Lung (tissue), 12 donors: ENCODE results near the gene ARL16. TPM values are rescaled to one million over a fixed set of nuclear protein-coding genes. Genes with fewer than 3 reads are reported as not detected.

Source experiments
- ATAC-seq: fragments of 200-7000 bp; cut with Tn5 transposase; one replicate; pipeline ENCODE4 v1.9.1; 2020; ENCODE audit warnings: moderate number of reproducible peaks; ENCODE audit not compliant: insufficient read depth, low FRiP score
- DNase-seq, 3 donors: peaks; one replicate each; pipeline ENCODE4 v3.0.0-alpha.2; 2013 to 2017
- H3K27ac ChIP-seq, 2 donors: one replicate each; pipeline ENCODE4 v1.5.1; 2013; ENCODE audit warnings: mild to moderate bottlenecking in 2 of 2, moderate library complexity in 2 of 2, control low read depth in 1 of 2, inconsistent platforms in 1 of 2, low read depth in 1 of 2, low read length in 1 of 2
- H3K27me3 ChIP-seq, 3 donors: one replicate each; pipeline ENCODE4 v1.5.1; 2013; ENCODE audit warnings: low read length in 2 of 3; ENCODE audit not compliant: control insufficient read depth in 3 of 3, insufficient read depth in 3 of 3
- H3K36me3 ChIP-seq, 4 donors: one replicate each; pipeline ENCODE4 v1.5.1; 2013; ENCODE audit warnings: low read length in 4 of 4, mild to moderate bottlenecking in 1 of 4, moderate library complexity in 1 of 4; ENCODE audit not compliant: control insufficient read depth in 4 of 4, insufficient read depth in 4 of 4
- H3K4me1 ChIP-seq, 5 donors: one replicate each; pipeline ENCODE4 v1.5.1; 2013; ENCODE audit warnings: low read length in 5 of 5, mild to moderate bottlenecking in 2 of 5, moderate library complexity in 1 of 5; ENCODE audit not compliant: control insufficient read depth in 5 of 5, insufficient read depth in 5 of 5
- H3K4me3 ChIP-seq: one replicate; pipeline ENCODE4 v1.5.1; 2013; ENCODE audit warnings: mild to moderate bottlenecking, control low read depth, moderate library complexity
- H3K9ac ChIP-seq, 2 donors: one replicate each; pipeline ENCODE4 v1.5.1; 2013; ENCODE audit warnings: low read length in 2 of 2, control low read depth in 1 of 2; ENCODE audit not compliant: insufficient read depth in 1 of 2
- H3K9me3 ChIP-seq, 4 donors: one replicate each; pipeline ENCODE4 v1.5.1; 2013; ENCODE audit warnings: low read length in 3 of 4, mild to moderate bottlenecking in 1 of 4, moderate library complexity in 1 of 4; ENCODE audit not compliant: control insufficient read depth in 4 of 4, insufficient read depth in 3 of 4
- CTCF ChIP-seq: IDR thresholded peaks from 2 replicates; pipeline ENCODE4 v1.5.1; 2012; ENCODE audit warnings: mild to moderate bottlenecking; ENCODE audit errors: control extremely low read depth, extremely low read depth
- WGBS, 2 donors: extraction: QIAGEN DNeasy Blood & Tissue Kit; methylation state at CpG; one replicate each; pipeline ENCODE4 v1.1.7; 2013; 5-methylcytosine and 5-hydroxymethylcytosine counted together
- polyA plus RNA-seq, 2 donors: library from polyadenylated mRNA; stranded (reverse); fragments of 200-250 nt; gene quantifications; one replicate each; pipeline ENCODE4 v1.2.1, GENCODE V29; 2013
- total RNA-seq, 2 donors: library from RNA; depleted of rRNA in 1 of 2; stranded (reverse); fragments of >200 nt in 1 of 2; gene quantifications; one replicate each; pipeline ENCODE4 v1.2.1, GENCODE V29; 2014 to 2021
- donor health status: control.
- donor health status: control.
- donor health status: Bipolar disorder and iron deficiency.
- donor health status: healthy.
- donor health status: DM: yes; HTN: yes; CAD: no.

ARL16 gene
- total and polyA plus RNA-seq, 4 donors, result 27.4 to 59.5 (median 29.8) TPM

DNA sequence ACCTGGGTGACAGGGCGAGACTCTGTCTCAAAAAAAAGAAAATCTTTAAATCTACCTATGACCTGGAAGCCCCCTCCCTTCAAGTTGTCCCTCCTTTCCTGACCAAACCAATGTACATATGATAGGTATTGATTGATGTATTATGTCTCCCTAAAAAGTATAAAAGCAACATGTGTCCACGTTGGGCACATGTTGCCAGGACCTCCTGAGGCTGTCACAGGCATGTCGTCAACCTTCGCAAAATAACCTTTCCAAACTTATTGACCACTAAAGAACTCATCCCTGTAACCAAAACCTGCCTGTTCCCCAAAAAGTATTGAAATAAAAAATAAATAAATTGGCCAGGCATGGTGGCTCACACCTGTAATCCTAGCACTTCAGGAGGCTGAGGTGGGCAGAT lies 21.6 kb downstream of the ARL16 start:
- Histone ChIP-seq H3K27me3 (no peaks in the 10 kb centered on the region), H3K36me3 (peaks cover 0 to 3% (median 0%) of the 10 kb centered on the region in 4 donors), H3K9me3 (no peaks in the 10 kb centered on the region), H3K4me3 (no peak overlapping the region), H3K4me1 (peaks cover 0 to 10% (median 0%) of the 10 kb centered on the region in 5 donors), H3K9ac (no peak overlapping the region), H3K27ac (no peak overlapping the region)
- no peak for DNase-seq
- TF ChIP-seq CTCF, result no peak
- ATAC-seq, result no peak
- WGBS, 2 donors, result 94 to 97% methylated on average over 4 of the region's 4 CpGs

- Histone ChIP-seq H3K27me3 (no peaks in the 10 kb centered on the region), H3K9me3 (no peaks in the 10 kb centered on the region), H3K36me3 (peaks cover 0 to 3% (median 0%) of the 10 kb centered on the region in 4 donors), H3K4me3 (no peak overlapping the region), H3K27ac (no peak overlapping the region), H3K9ac (no peak overlapping the region), H3K4me1 (peaks cover 0 to 5% (median 0%) of the 10 kb centered on the region in 5 donors)
- ATAC-seq (no peak), DNase-seq (no peak)
- no peak for TF ChIP-seq CTCF
- whole genome bisulfite sequencing, 2 donors, result 90 to 95% methylated on average over 9 of the region's 9 CpGs
Observed at GRCh38 chr17:81660441-81660840, 23.2 kb downstream of the ARL16 start.

DNA sequence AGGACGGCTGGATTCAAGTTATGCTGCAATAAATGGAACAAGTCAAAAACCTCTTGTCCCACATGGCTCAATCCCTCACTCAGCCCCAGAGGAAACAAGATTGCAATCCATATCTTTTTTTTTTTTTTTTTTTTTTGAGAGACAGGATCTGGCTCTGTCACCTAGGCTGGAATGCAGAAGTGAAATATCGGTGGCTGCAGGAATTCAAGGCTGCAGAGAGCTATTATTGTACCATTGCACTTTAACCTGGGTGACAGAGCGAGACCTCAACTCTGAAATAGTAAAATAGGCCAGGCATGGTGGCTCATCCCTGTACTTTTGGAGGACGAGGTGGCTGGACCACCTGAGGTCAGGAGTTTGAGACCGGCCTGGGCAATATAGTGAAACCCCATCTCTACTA lies 24.6 kb downstream of the ARL16 start:
- no peaks in the 10 kb centered on the region for H3K9me3 ChIP-seq
- no peak overlapping the region for H3K4me3 ChIP-seq
- 72 to 76% methylated on average over 5 of the region's 5 CpGs for WGBS, 2 donors
- no peaks in the 10 kb centered on the region for H3K36me3 ChIP-seq
- H3K9ac ChIP-seq, result no peak overlapping the region
- no peaks in the 10 kb centered on the region for H3K4me1 ChIP-seq
- H3K27ac ChIP-seq, result peak overlapping the region in 1 of 2 donors; percentile 32
- ATAC-seq, result no peak
- no peak for TF ChIP-seq CTCF
- peak in 1 of 3 donors; percentile 6 for DNase-seq
- H3K27me3 ChIP-seq, result no peaks in the 10 kb centered on the region

DNA sequence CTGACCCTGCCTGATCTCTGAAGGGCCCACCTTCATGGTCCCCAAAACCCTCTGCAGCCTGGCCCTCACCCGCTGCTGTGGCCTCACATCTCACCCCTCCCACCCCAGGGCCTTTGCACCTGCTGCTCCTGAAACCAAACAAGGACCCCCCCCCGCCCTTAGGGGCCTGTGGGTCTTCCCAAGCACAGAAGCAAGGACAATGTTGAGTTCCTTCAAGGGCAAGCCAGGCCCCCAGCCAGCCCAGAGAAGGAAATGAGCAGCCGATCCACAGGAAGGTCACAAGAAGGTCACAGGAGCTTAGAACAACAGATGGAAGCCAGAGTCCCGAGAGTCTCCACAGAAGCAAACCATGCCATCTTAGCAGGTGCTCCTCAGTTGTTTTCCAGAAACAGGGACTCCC lies 26.8 kb downstream of the ARL16 start:
- Histone ChIP-seq H3K9ac (no peak overlapping the region), H3K27me3 (peaks cover 0 to 1% (median 0%) of the 10 kb centered on the region in 3 donors), H3K4me3 (no peak overlapping the region), H3K4me1 (peaks cover 0 to 9% (median 0%) of the 10 kb centered on the region in 5 donors), H3K27ac (no peak overlapping the region), H3K9me3 (no peaks in the 10 kb centered on the region), H3K36me3 (no peaks in the 10 kb centered on the region)
- 53 to 57% methylated on average over 4 of the region's 4 CpGs for WGBS, 2 donors
- TF ChIP-seq CTCF, result no peak
- ATAC-seq (no peak), DNase-seq (peak in 1 of 3 donors; percentile 14)
